ENCODE data around the gene CDKN2A. TPM values are rescaled to one million over a fixed set of nuclear protein-coding genes. Genes with fewer than 3 reads are reported as not detected.
A peak's percentile ranks its signal among the peaks of the same experiment; 100 is the strongest.

The CDKN2A gene
- polyA plus RNA-seq, 1 donor (not counting 4 experiments of a cell fraction or from before 2014, with no cell fraction given) = 65.3 TPM

GRCh38 chr9:22031655-22032411 is 37.6 kb upstream of the CDKN2A start:
- TF ChIP-seq CTCF (optimal IDR thresholded peaks at IDR 0.05 in 1 of 3, IDR thresholded peaks at IDR 0.05 in 1 of 3, conservative IDR thresholded peaks at IDR 0.05 in 1 of 3; ENCODE audit: extremely low read depth in 1 of 3, insufficient read depth in 2 of 3, low read length in 3 of 3) (no peak), EZH2 (IDR thresholded peaks at IDR 0.05; ENCODE audit: low read length) (no peak)
- peak; percentile 36 for FAIRE-seq
- Histone ChIP-seq H2AFZ (ENCODE audit: control insufficient read depth, low read length) (no peak overlapping the region), H3K4me1 (ENCODE audit: control insufficient read depth, extremely low read depth, insufficient read depth, low read length) (peaks cover 42% of the 10 kb centered on the region), H3K27me3 (ENCODE audit: control insufficient read depth, extremely low read depth, insufficient read depth, low read length) (no peaks in the 10 kb centered on the region), H3K9me3 (ENCODE audit: control insufficient read depth, low read depth, low read length) (no peaks in the 10 kb centered on the region), H3K4me2 (ENCODE audit: control insufficient read depth, extremely low read depth, insufficient read depth, low read depth, low read length) (peak overlapping the region; percentile 27), H3K36me3 (ENCODE audit: control insufficient read depth in 2 of 2, extremely low read depth in 1 of 2, insufficient read depth in 2 of 2, low read length in 2 of 2) (no peaks in the 10 kb centered on the region), H3K27ac (ENCODE audit: control insufficient read depth, insufficient read depth, low read length) (peak overlapping the region; percentile 38), H3K9me1 (ENCODE audit: control insufficient read depth, extremely low read depth, insufficient read depth, low read length) (no peaks in the 10 kb centered on the region), H3K9ac (ENCODE audit: control insufficient read depth, extremely low read depth, insufficient read depth, low read length) (no peak overlapping the region), H4K20me1 (ENCODE audit: control insufficient read depth, extremely low read depth, insufficient read depth, low read length) (no peaks in the 10 kb centered on the region), H3K4me3 (ENCODE audit: control insufficient read depth in 2 of 3, extremely low read depth in 1 of 3, insufficient read depth in 2 of 3, low read depth in 1 of 3, low read length in 3 of 3) (no peak overlapping the region), H3K79me2 (ENCODE audit: control insufficient read depth, insufficient read depth, low read length) (no peaks in the 10 kb centered on the region)
- DNase-seq (ENCODE audit: low read depth, low spot score) = no peak
- dilution Hi-C loops (cut with MboI; ENCODE audit: extremely low pct_ligation_motif_present, low sequenced_read_pairs) = loop anchor here (25.0 kb wide), 1 partner anchor 205 kb away; no protein-coding TSS in a partner anchor

- Histone ChIP-seq H3K36me3 (ENCODE audit: control insufficient read depth in 2 of 2, extremely low read depth in 1 of 2, insufficient read depth in 2 of 2, low read length in 2 of 2) (no peaks in the 10 kb centered on the region), H3K9me3 (ENCODE audit: control insufficient read depth, low read depth, low read length) (no peaks in the 10 kb centered on the region), H3K9ac (ENCODE audit: control insufficient read depth, extremely low read depth, insufficient read depth, low read length) (peak overlapping the region; percentile 19), H3K9me1 (ENCODE audit: control insufficient read depth, extremely low read depth, insufficient read depth, low read length) (no peaks in the 10 kb centered on the region), H3K4me1 (ENCODE audit: control insufficient read depth, extremely low read depth, insufficient read depth, low read length) (peaks cover 36% of the 10 kb centered on the region), H3K79me2 (ENCODE audit: control insufficient read depth, insufficient read depth, low read length) (no peaks in the 10 kb centered on the region), H3K27me3 (ENCODE audit: control insufficient read depth, extremely low read depth, insufficient read depth, low read length) (no peaks in the 10 kb centered on the region), H3K27ac (ENCODE audit: control insufficient read depth, insufficient read depth, low read length) (peak overlapping the region; percentile 63), H3K4me3 (ENCODE audit: control insufficient read depth in 2 of 3, extremely low read depth in 1 of 3, insufficient read depth in 2 of 3, low read depth in 1 of 3, low read length in 3 of 3) (peak overlapping the region in 1 of 3 experiments; percentile 8), H4K20me1 (ENCODE audit: control insufficient read depth, extremely low read depth, insufficient read depth, low read length) (no peaks in the 10 kb centered on the region), H2AFZ (ENCODE audit: control insufficient read depth, low read length) (peak overlapping the region; percentile 86), H3K4me2 (ENCODE audit: control insufficient read depth, extremely low read depth, insufficient read depth, low read depth, low read length) (peak overlapping the region; percentile 61)
- no peak for TF ChIP-seq EZH2 (IDR thresholded peaks at IDR 0.05; ENCODE audit: low read length)
- TF ChIP-seq CTCF (optimal IDR thresholded peaks at IDR 0.05 in 1 of 3, IDR thresholded peaks at IDR 0.05 in 1 of 3, conservative IDR thresholded peaks at IDR 0.05 in 1 of 3; ENCODE audit: extremely low read depth in 1 of 3, insufficient read depth in 2 of 3, low read length in 3 of 3) = no peak
- FAIRE-seq = peak; percentile 89
- DNase-seq (ENCODE audit: low read depth, low spot score) = no peak
- dilution Hi-C loops (cut with MboI; ENCODE audit: extremely low pct_ligation_motif_present, low sequenced_read_pairs) = loop anchor here (25.0 kb wide), 1 partner anchor 207 kb away; no protein-coding TSS in a partner anchor
Observed at GRCh38 chr9:22030101-22030598, 36.0 kb upstream of the CDKN2A start.
